K562 (cell line): ENCODE measurements around the gene FAM118B. TPM values are rescaled to one million over a fixed set of nuclear protein-coding genes. Genes with fewer than 3 reads are reported as not detected.

Source experiments
- ATAC-seq: fragments of 200-7000 bp; cut with Tn5 transposase; 3 replicates; pipeline ENCODE4 v1.9.1; 2020; ENCODE audit warnings: moderate library complexity
- BruUV-seq: library from RNA; stranded (reverse); fragments of 400-500 nt; replicated peaks from 2 replicates; lab custom pipeline; 2021; lab: Mats Ljungman, UMichigan
- CTCF ChIA-PET: fragments of 300-600 bp; formaldehyde crosslinking; extraction: SDS; loops from one replicate; lab custom pipeline; 2021; ENCODE audit warnings: low intra/inter-chr PET ratio; lab: Yijun Ruan, JAX
- POLR2A ChIA-PET: fragments of 300-600, 350-650 bp; sonication (Branson Sonifier 250); formaldehyde crosslinking; extraction: SDS; loops from one replicate; lab custom pipeline; 2021; ENCODE audit warnings: antibody characterized with exemption, inconsistent platforms; lab: Yijun Ruan, JAX
- DNase-seq, 4 experiments: peaks; one replicate each; pipeline versions ENCODE4 v3.0.0 to v3.0.0-alpha.2; 2011 to 2018; ENCODE audit warnings: low spot score in 3 of 4, mixed read lengths in 3 of 4; ENCODE audit errors: extremely low read depth in 1 of 4
- FAIRE-seq: peaks from 2 replicates; lab custom pipeline; 2011; peaks lifted over from hg19 to GRCh38; lab: Jason Lieb, UNC
- H2AFZ ChIP-seq: 2 replicates; pipeline ENCODE4 v1.6.0; 2011; ENCODE audit warnings: low read depth, low read length, control low read depth, inconsistent platforms
- H3K27ac ChIP-seq: fragments of 200-600 bp; 3 replicates; pipeline ENCODE4 v1.8.0; 2011; ENCODE audit warnings: low read depth, mild to moderate bottlenecking, control low read depth, inconsistent platforms, low read length, moderate library complexity, mixed read lengths; ENCODE audit errors: extremely low read depth
- H3K27me3 ChIP-seq, 2 experiments: fragments of 300-600 bp in 1 of 2; 2 replicates in 1 of 2; 3 replicates in 1 of 2; pipeline versions ENCODE4 v1.6.0 to v1.8.0; 2011; ENCODE audit warnings: inconsistent platforms in 2 of 2, low read length in 2 of 2, mild to moderate bottlenecking in 1 of 2, mixed read lengths in 1 of 2, moderate library complexity in 1 of 2; ENCODE audit not compliant: control insufficient read depth in 2 of 2, insufficient read depth in 2 of 2
- H3K36me3 ChIP-seq: fragments of 300-600 bp; 3 replicates; pipeline ENCODE4 v1.8.0; 2011; ENCODE audit warnings: mild to moderate bottlenecking, low read length, inconsistent platforms; ENCODE audit not compliant: control insufficient read depth, insufficient read depth
- H3K4me1 ChIP-seq, 2 experiments: fragments of 200-600 bp in 1 of 2; replicated peaks in 1 of 2; 2 replicates in 1 of 2; 3 replicates in 1 of 2; pipeline versions ENCODE4 v1.5.1 to v1.8.0; 2011; ENCODE audit warnings: inconsistent platforms in 2 of 2, low read length in 2 of 2, mild to moderate bottlenecking in 1 of 2, mixed read lengths in 1 of 2, moderate library complexity in 1 of 2; ENCODE audit not compliant: control insufficient read depth in 2 of 2, insufficient read depth in 2 of 2
- H3K4me2 ChIP-seq: 2 replicates; pipeline ENCODE4 v1.6.1; 2011; ENCODE audit warnings: low read length, control low read depth, inconsistent platforms, mixed read lengths; ENCODE audit not compliant: insufficient read depth
- H3K4me3 ChIP-seq: fragments of 200-600 bp; sonication (generic), shearing (Covaris generic); 2 replicates; pipeline ENCODE4 v1.5.1; 2016; ENCODE audit warnings: control low read depth, inconsistent platforms
- H3K79me2 ChIP-seq: fragments of 200-600 bp; 3 replicates; pipeline ENCODE4 v1.8.0; 2011; ENCODE audit warnings: low read length, inconsistent platforms; ENCODE audit not compliant: control insufficient read depth, insufficient read depth
- H3K9ac ChIP-seq, 2 experiments: 2 replicates each; pipeline versions ENCODE4 v1.6.0 to v1.6.1; 2011; ENCODE audit warnings: low read depth in 2 of 2, low read length in 2 of 2, control low read depth in 1 of 2, inconsistent platforms in 1 of 2, mild to moderate bottlenecking in 1 of 2, mixed read lengths in 1 of 2; ENCODE audit not compliant: insufficient read depth in 1 of 2
- H3K9me1 ChIP-seq: one replicate; pipeline ENCODE4 v1.6.0; 2011; ENCODE audit warnings: inconsistent platforms, mild to moderate bottlenecking, low read length, moderate library complexity; ENCODE audit not compliant: control insufficient read depth, insufficient read depth
- H3K9me3 ChIP-seq: replicated peaks from 2 replicates; pipeline ENCODE4 v1.5.1; 2011; ENCODE audit warnings: low read depth, low read length, inconsistent platforms; ENCODE audit not compliant: control insufficient read depth, insufficient read depth
- H4K20me1 ChIP-seq: replicated peaks from 2 replicates; pipeline ENCODE4 v1.6.1; 2011; ENCODE audit warnings: low read length, inconsistent platforms, mixed read lengths; ENCODE audit not compliant: control insufficient read depth, insufficient read depth
- BCL6 ChIP-seq: fragments of 250-450 bp; sonication (Bioruptor Pico); IDR thresholded peaks from 2 replicates; pipeline ENCODE4 v1.4.0; 2020
- ESRRB ChIP-seq: fragments of 250-450 bp; sonication (Bioruptor Pico); IDR thresholded peaks from 2 replicates; pipeline ENCODE4 v1.5.0; 2020; ENCODE audit warnings: mild to moderate bottlenecking, moderate library complexity, borderline replicate concordance
- HIVEP1 ChIP-seq: fragments of 250-450 bp; sonication (Bioruptor Pico); IDR thresholded peaks from 2 replicates; pipeline ENCODE4 v1.4.0; 2020; ENCODE audit warnings: mild to moderate bottlenecking
- SRSF7 ChIP-seq: fragments of 200-400 bp; formaldehyde crosslinking; optimal IDR thresholded peaks from 2 replicates; pipeline ENCODE3; 2017; ENCODE audit warnings: mild to moderate bottlenecking, low read depth, low read length
- ZBTB7A ChIP-seq: IDR thresholded peaks from 2 replicates; pipeline ENCODE4 v1.6.1; 2011; ENCODE audit warnings: low read depth, mild to moderate bottlenecking, low read length, moderate library complexity, borderline replicate concordance; ENCODE audit not compliant: control insufficient read depth
- ZBTB8A ChIP-seq: fragments of 450-650 bp; IDR thresholded peaks from 2 replicates; pipeline ENCODE4 v1.6.1; 2018; ENCODE audit warnings: mild to moderate bottlenecking, moderate library complexity; ENCODE audit not compliant: partially characterized antibody
- ZNF436 ChIP-seq: fragments of 250-450, 450-650 bp; sonication (Bioruptor Pico); formaldehyde crosslinking; IDR thresholded peaks from 2 replicates; pipeline ENCODE4 v1.7.0; 2020; ENCODE audit warnings: mild to moderate bottlenecking
- ZNF717 ChIP-seq: fragments of 250-450 bp; sonication (Bioruptor Pico); IDR thresholded peaks from 2 replicates; pipeline ENCODE4 v1.5.0; 2021
- WGBS: fragments of 100-300 bp; shearing (Covaris generic); methylation state at CpG from one replicate; pipeline ENCODE4 v1.1.6; 2016; ENCODE audit warnings: low coverage, mixed read lengths; ENCODE audit not compliant: insufficient coverage; ENCODE audit errors: missing lambda C conversion rate; 5-methylcytosine and 5-hydroxymethylcytosine counted together
- in situ Hi-C: fragments of 300-500 bp; cut with MboI; formaldehyde crosslinking; loops from 4 replicates; pipeline ENCODE4 v1.15.0; 2018; ENCODE audit warnings: inconsistent platforms, mixed read lengths
- intact Hi-C: fragments of 100-400 bp; cut with micrococcal nuclease; formaldehyde crosslinking; loops from 2 replicates; pipeline ENCODE4 v1.14.2; 2022
- polyA plus RNA-seq, 8 experiments: library from polyadenylated mRNA; depleted of rRNA in 4 of 8; stranded (reverse) in 5 of 8; unstranded in 3 of 8; fragments of >200 nt; fragmentation: Nextera tagmentation in 2 of 8; fragmentation: Illumina TruSeq in 1 of 8; extraction: Ambion mirVana in 2 of 8; extraction: Trizol in 1 of 8; gene quantifications; 2 replicates each; pipeline versions ENCODE4 v1.2.1 to v1.2.3, GENCODE V29; 2011 to 2014; ENCODE audit warnings: inconsistent platforms in 1 of 8, missing spikeins in 1 of 8
- total RNA-seq, 7 experiments: library from RNA; depleted of rRNA in 6 of 7; stranded (reverse); fragments of >200 nt in 6 of 7; fragmentation: Illumina TruSeq in 2 of 7; extraction: Trizol in 2 of 7; gene quantifications; 2 replicates each; pipeline versions ENCODE4 v1.2.1 to v1.2.3, GENCODE V29; 2011 to 2021; ENCODE audit warnings: low replicate concordance in 1 of 7
- TF ChIP-seq, protein P1 (sequence below): fragments of 150-350 bp; conservative IDR thresholded peaks from 2 replicates; pipeline ENCODE4 v1.6.1; 2014; ENCODE audit warnings: low read length
- TF ChIP-seq, protein P2 (sequence below): fragments of 250-450 bp; sonication (Bioruptor Pico); IDR thresholded peaks from 2 replicates; pipeline ENCODE4 v1.4.0; 2020; ENCODE audit warnings: borderline replicate concordance
- TF ChIP-seq, protein P3 (sequence below), 2 experiments: fragments of 450-650 bp; conservative IDR thresholded peaks; 2 replicates each; pipeline ENCODE4 v1.6.1; 2017; ENCODE audit warnings: mild to moderate bottlenecking in 2 of 2, moderate library complexity in 2 of 2
- TF ChIP-seq, protein P4 (sequence below): IDR thresholded peaks from 2 replicates; pipeline ENCODE4 v1.6.1; 2011; ENCODE audit warnings: borderline replicate concordance, low read depth, mild to moderate bottlenecking, moderate library complexity, low read length; ENCODE audit not compliant: insufficient read depth, poor library complexity, severe bottlenecking
- TF ChIP-seq, protein P5 (sequence below): IDR thresholded peaks from 3 replicates; pipeline ENCODE4 v1.6.1; 2011; ENCODE audit warnings: borderline replicate concordance, mild to moderate bottlenecking; ENCODE audit not compliant: insufficient read length, insufficient read depth

FAM118B gene
- total and polyA plus RNA-seq, 9 of the 15 experiments (the other 6 are each of a cell fraction or from before 2014, with no cell fraction given): 12.0 to 49.0 (median 22.1) TPM

DNA sequence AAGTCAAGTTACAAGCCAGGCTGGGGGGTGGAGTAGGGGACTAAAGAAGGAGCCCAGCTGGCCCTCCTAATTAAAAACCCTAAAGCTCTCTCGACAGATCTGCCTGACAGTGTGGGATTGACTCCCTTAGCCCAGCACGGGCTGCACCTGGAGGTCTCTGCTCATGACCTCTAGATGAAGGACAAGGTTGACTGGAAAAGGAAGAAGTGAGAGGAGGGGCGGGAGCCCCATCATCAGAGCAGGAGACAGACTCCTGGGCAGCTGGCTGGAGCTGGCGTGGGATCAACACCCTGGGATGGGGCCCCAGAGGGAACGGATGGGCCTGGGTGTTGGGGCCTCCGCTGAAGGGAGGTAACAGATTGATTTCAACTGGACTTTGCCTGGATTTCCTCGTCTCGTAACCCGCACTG, 46.3 kb upstream of the FAM118B start:
- in situ Hi-C loops: no loop called here
- TF ChIP-seq, protein P1, sequence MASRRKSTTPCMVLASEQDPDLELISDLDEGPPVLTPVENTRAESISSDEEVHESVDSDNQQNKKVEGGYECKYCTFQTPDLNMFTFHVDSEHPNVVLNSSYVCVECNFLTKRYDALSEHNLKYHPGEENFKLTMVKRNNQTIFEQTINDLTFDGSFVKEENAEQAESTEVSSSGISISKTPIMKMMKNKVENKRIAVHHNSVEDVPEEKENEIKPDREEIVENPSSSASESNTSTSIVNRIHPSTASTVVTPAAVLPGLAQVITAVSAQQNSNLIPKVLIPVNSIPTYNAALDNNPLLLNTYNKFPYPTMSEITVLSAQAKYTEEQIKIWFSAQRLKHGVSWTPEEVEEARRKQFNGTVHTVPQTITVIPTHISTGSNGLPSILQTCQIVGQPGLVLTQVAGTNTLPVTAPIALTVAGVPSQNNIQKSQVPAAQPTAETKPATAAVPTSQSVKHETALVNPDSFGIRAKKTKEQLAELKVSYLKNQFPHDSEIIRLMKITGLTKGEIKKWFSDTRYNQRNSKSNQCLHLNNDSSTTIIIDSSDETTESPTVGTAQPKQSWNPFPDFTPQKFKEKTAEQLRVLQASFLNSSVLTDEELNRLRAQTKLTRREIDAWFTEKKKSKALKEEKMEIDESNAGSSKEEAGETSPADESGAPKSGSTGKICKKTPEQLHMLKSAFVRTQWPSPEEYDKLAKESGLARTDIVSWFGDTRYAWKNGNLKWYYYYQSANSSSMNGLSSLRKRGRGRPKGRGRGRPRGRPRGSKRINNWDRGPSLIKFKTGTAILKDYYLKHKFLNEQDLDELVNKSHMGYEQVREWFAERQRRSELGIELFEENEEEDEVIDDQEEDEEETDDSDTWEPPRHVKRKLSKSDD: no peak
- TF ChIP-seq SRSF7 (no peak), ESRRB (no peak), ZBTB8A (no peak), ZBTB7A (no peak), BCL6 (no peak), ZNF436 (no peak), ZNF717 (CRISPR knock-in tag) (no peak), HIVEP1 (CRISPR knock-in tag) (no peak)
- TF ChIP-seq, protein P2, sequence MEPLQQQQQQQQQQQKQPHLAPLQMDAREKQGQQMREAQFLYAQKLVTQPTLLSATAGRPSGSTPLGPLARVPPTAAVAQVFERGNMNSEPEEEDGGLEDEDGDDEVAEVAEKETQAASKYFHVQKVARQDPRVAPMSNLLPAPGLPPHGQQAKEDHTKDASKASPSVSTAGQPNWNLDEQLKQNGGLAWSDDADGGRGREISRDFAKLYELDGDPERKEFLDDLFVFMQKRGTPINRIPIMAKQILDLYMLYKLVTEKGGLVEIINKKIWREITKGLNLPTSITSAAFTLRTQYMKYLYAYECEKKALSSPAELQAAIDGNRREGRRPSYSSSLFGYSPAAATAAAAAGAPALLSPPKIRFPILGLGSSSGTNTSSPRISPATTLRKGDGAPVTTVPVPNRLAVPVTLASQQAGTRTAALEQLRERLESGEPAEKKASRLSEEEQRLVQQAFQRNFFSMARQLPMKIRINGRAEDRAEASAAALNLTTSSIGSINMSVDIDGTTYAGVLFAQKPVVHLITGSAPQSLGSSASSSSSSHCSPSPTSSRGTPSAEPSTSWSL (CRISPR knock-in tag): no peak
- TF ChIP-seq, protein P3, sequence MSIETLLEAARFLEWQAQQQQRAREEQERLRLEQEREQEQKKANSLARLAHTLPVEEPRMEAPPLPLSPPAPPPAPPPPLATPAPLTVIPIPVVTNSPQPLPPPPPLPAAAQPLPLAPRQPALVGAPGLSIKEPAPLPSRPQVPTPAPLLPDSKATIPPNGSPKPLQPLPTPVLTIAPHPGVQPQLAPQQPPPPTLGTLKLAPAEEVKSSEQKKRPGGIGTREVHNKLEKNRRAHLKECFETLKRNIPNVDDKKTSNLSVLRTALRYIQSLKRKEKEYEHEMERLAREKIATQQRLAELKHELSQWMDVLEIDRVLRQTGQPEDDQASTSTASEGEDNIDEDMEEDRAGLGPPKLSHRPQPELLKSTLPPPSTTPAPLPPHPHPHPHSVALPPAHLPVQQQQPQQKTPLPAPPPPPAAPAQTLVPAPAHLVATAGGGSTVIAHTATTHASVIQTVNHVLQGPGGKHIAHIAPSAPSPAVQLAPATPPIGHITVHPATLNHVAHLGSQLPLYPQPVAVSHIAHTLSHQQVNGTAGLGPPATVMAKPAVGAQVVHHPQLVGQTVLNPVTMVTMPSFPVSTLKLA (conservative IDR thresholded peaks at IDR 0.05): no peak
- TF ChIP-seq, protein P4, sequence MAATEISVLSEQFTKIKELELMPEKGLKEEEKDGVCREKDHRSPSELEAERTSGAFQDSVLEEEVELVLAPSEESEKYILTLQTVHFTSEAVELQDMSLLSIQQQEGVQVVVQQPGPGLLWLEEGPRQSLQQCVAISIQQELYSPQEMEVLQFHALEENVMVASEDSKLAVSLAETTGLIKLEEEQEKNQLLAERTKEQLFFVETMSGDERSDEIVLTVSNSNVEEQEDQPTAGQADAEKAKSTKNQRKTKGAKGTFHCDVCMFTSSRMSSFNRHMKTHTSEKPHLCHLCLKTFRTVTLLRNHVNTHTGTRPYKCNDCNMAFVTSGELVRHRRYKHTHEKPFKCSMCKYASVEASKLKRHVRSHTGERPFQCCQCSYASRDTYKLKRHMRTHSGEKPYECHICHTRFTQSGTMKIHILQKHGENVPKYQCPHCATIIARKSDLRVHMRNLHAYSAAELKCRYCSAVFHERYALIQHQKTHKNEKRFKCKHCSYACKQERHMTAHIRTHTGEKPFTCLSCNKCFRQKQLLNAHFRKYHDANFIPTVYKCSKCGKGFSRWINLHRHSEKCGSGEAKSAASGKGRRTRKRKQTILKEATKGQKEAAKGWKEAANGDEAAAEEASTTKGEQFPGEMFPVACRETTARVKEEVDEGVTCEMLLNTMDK: no peak
- TF ChIP-seq, protein P5, sequence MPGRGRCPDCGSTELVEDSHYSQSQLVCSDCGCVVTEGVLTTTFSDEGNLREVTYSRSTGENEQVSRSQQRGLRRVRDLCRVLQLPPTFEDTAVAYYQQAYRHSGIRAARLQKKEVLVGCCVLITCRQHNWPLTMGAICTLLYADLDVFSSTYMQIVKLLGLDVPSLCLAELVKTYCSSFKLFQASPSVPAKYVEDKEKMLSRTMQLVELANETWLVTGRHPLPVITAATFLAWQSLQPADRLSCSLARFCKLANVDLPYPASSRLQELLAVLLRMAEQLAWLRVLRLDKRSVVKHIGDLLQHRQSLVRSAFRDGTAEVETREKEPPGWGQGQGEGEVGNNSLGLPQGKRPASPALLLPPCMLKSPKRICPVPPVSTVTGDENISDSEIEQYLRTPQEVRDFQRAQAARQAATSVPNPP: no peak

More for the DNA sequence above, 46.3 kb upstream of the FAM118B start:
- intact Hi-C loops: no loop called here
- H3K36me3 ChIP-seq: no peaks in the 10 kb centered on the region
- ChIA-PET POLR2A (interaction anchor here (0.6 kb wide), 1 partner anchor 65 kb away, joined by 3 read pairs; no protein-coding TSS in a partner anchor), CTCF (no interaction called here)
- H3K9me1 ChIP-seq: no peaks in the 10 kb centered on the region
- BruUV-seq: no TSS peak
- FAIRE-seq (no peak), DNase-seq (no peak), ATAC-seq (no peak)
- no peak overlapping the region for H3K27ac ChIP-seq
- peaks cover 0 to 12% of the 10 kb centered on the region in 2 experiments; a peak in 3 of 5 replicates for H3K4me1 ChIP-seq
- H4K20me1 ChIP-seq: peaks cover 5% of the 10 kb centered on the region; the same call in 1 of the 2 replicates
- no peak overlapping the region for H3K4me3 ChIP-seq
- no peak overlapping the region for H3K4me2 ChIP-seq
- no peaks in the 10 kb centered on the region for H3K79me2 ChIP-seq
- 2% methylated on average over 9 of the region's 9 CpGs for WGBS
- H3K27me3 ChIP-seq: peaks cover 48 to 67% of the 10 kb centered on the region in 2 experiments
- H2AFZ ChIP-seq: no peak overlapping the region
- H3K9me3 ChIP-seq: no peaks in the 10 kb centered on the region
- no peak overlapping the region for H3K9ac ChIP-seq
